IMR-90 (cell line): ENCODE measurements around the gene ELAVL1.

Experiments
- CEBPB ChIP-seq: IDR thresholded peaks from 2 replicates; pipeline ENCODE4 v1.6.1; 2012; ENCODE audit warnings: low read depth, low read length, improper control_type of control experiment
- CTCF ChIP-seq: conservative IDR thresholded peaks from 2 replicates; pipeline ENCODE4 v1.5.1; 2012; ENCODE audit warnings: mild to moderate bottlenecking, low read depth, low read length, improper control_type of control experiment
- ELK1 ChIP-seq: fragments of 150-350 bp; IDR thresholded peaks from 2 replicates; pipeline ENCODE4 v1.6.1; 2016; ENCODE audit warnings: low read depth, mild to moderate bottlenecking, low read length, moderate library complexity, borderline replicate concordance
- POLR2A ChIP-seq: IDR thresholded peaks from 2 replicates; pipeline ENCODE4 v1.6.1; 2012; ENCODE audit warnings: mild to moderate bottlenecking, low read depth, low read length
- RAD21 ChIP-seq: IDR thresholded peaks from 2 replicates; pipeline ENCODE4 v1.6.1; 2012; ENCODE audit warnings: low read length, improper control_type of control experiment
- USF2 ChIP-seq: fragments of 150-350 bp; IDR thresholded peaks from 2 replicates; pipeline ENCODE4 v1.6.1; 2017; ENCODE audit warnings: mild to moderate bottlenecking, antibody characterized with exemption, low read length, low read depth

DNA sequence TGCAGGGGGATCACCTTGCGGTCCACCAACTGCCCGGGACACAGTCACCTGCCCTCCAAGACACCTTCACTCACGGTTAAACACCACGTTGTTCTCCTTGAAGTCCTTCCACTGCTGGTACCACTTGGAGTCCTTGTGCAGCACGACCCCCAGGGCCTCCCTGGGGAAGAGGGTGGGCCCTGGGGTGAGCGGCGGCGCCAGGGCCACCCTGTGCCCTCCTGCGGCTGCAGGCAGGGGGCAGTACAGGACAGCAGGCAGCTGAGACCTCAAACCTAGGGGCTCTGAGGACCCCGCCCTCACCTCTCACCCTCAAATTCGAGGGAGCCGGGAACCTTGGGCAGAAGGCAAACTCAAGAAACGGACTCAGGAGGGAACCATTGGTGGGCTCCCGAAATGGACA is 72.0 kb downstream of the ELAVL1 start:
- 0 out of 2 replicates have a peak, but pooled peaks have one; percentile 14 for TF ChIP-seq CTCF
- no peak for TF ChIP-seq RAD21
- no peak for TF ChIP-seq CEBPB
- no peak for TF ChIP-seq USF2
- no peak for TF ChIP-seq ELK1
- TF ChIP-seq POLR2A, result no peak
